Measurements from ENCODE around the gene MCC.

- no peak for TF ChIP-seq CTCF (IDR thresholded peaks at IDR 0.05)
- TF ChIP-seq EP300 (IDR thresholded peaks at IDR 0.05), result no peak
Measured at GRCh38 chr5:113276001-113276400, 212.3 kb downstream of the MCC start.

Measured in ovary (tissue), 3 donors.